ENCODE results near the gene FADS3.

The FADS3 gene

DNA sequence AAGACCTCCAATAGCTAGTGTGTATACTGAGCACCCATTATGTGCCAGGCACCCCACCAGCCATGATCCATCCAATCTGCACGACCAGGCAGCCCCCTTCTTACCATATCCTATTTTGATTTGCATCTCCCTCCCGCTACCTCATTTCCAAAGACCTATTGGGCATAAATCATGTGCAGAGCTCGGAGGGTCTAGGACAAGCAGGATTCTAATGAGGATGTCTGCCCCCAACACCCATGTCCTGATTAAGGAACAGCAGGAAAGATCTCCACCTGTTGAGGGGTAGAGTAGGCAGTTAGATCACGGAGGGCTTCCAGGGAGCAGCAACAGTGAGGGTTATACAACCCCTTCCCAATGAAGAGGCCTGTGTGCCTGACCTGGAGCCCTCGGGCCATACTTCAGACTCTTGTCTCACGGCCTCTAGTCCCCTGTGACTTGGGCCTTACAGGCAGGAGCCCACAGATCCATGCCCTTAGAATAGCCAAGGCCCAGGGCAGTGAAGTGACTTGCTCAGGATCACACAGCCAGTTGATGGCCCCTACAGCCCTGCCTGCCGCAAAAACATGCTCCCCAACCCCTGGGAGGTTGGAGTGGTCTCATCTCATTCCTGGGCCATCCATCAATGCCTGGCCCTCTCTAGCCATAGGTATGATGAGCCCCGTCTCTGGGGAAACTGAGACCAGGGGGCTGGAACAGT is 22.5 kb upstream of the FADS3 start:
- DNase-seq: no peak

- DNase-seq: no peak
Observed at GRCh38 chr11:61912991-61913698, 21.8 kb upstream of the FADS3 start.

- no peak for DNase-seq
Observed at GRCh38 chr11:61912530-61912898, 21.2 kb upstream of the FADS3 start.

DNA sequence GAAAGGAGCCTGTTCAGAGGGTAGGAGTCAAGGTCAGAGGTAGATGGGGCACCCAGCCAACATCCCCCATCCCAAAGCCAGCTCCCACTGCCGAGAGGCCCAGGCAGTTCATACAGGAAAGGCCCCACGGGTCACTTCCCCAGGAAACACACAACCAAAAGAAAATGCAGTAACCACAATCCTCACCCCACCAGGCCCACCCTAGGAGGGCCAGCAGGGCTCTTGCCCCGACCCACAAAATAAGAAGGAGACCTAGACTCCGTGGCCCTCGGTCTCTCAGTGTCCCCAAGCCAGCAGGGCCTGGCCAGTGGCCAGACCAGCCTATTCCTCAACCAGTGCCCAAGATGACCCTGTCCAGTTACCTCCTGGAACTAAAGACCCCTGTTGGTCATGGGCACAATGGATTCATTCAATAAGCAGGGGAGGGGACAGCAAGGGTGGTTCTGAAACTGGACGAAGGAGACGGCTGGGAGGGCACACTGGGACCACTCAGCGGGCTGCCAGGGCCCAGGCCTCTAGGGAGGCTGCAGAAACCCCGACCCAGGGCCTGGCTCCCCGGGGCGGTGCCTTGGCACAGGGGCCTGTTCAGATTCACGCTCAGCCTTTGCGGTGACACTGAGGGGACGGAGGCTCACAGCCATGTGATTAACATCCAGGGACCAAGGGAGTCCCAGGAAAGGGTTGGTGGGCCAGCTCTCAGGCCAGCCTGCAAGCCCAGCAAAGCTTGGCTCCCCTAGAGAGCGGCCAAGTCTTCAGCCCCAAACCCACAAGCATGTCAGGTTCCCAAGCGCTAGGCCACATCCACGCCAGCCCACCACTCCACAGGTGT is 20.6 kb upstream of the FADS3 start:
- no peak for DNase-seq

DNA sequence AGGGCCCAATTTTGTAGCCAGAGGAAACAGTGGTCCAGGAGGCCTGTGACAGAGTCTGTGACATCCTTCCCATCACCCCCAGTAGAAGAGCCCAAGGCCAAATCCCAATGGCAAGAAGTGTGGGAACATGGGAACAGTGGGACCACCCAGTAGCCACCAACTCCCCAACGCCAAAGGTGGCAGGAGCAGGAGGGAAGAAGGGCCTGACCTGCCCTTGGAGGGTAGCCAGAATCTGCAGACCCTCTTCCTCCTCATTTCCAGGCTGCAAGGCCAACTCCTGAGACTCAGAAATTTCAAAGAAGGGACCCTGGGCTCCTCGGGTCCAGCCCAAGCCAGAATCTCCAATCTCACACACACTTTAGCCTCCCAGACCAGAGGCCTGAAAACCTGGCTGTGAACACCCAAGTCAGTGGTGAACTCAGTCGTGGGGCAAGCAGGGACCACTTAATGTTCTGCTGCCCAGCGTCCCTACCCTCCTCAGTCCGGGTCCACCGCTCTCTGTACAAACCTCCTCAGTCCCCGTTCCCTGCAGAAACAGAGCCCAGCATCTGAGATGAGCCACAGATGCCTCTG is 19.9 kb upstream of the FADS3 start:
- no peak for DNase-seq

DNA sequence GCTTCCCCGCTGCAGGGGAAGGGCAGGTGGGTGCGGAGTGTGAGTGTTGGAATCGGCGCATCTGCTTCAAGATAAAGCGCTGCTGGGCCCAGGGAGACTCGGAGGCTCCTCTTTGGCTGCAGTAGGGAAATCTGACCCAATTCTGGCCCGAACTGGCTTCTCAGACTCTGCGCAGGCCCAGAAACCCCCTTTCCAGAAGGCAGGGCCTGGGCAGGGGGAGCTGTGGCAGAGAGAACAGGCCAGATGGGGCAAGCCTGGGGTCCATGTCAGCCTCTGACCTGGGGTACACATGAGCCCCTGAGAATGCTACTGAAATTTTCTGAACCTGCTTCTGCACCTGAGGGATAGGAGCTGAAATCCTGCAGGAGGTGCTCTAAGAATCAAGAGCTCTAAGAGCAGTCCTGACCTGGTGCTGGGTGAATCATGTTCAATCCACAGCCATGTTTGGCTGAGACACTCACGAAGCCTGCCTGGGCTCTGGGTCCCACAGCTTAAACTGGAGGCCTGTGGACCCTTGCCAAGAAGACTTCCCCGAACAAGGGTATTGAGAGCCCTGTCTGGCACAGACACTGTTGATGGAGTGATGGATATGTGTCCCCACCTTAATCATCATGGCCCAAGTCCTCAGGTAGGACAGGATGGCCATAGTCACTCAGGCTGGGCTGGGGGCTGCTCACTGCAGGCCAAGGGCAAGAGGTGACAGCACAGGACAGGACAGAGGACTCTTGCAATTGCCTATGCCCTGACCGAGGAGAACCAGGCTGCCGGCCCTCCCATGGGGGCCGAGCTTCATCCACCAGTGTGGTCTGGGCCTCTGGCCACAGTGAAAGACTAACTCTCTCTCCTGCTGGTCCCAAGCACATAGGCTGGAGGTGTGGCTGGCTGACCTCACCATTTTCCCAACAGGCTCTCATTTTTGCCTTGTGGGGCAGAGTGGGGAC is 19.1 kb upstream of the FADS3 start:
- DNase-seq: no peak

DNA sequence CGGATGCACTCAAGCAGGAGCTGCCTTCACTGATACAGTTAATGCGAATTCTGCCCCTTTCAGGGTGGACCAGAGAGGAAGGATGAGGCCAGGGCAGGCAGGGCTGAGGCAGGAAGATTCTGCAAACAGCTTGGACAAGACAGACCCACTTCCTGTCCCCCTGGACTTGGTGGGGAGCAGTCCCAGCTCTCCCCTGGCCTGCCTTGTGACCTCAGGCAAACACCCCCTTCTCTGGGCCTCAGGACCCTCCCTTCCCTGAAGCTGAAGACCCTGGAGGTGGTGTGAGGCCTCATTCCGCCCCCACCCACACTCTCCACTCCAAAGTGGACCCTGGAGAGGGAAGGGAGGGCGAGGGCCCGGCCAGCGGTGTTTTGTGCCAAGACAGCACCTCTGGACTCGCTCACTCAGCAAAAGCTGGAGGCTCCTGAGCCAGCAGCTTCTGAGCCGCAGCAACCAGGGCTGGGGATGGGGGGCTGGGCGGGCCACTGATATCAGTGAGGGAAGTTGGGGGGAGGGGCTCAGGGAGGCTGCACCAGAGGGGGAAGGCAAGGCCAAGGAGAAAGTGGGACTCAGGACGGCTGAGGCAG is 17.5 kb upstream of the FADS3 start:
- no peak for DNase-seq

GRCh38 chr11:61907871-61908729 is 16.8 kb upstream of the FADS3 start:
- no peak for DNase-seq

GRCh38 chr11:61907282-61907681 is 15.9 kb upstream of the FADS3 start:
- DNase-seq: no peak

- no peak for DNase-seq
Observed at GRCh38 chr11:61906522-61906909, 15.2 kb upstream of the FADS3 start.

DNA sequence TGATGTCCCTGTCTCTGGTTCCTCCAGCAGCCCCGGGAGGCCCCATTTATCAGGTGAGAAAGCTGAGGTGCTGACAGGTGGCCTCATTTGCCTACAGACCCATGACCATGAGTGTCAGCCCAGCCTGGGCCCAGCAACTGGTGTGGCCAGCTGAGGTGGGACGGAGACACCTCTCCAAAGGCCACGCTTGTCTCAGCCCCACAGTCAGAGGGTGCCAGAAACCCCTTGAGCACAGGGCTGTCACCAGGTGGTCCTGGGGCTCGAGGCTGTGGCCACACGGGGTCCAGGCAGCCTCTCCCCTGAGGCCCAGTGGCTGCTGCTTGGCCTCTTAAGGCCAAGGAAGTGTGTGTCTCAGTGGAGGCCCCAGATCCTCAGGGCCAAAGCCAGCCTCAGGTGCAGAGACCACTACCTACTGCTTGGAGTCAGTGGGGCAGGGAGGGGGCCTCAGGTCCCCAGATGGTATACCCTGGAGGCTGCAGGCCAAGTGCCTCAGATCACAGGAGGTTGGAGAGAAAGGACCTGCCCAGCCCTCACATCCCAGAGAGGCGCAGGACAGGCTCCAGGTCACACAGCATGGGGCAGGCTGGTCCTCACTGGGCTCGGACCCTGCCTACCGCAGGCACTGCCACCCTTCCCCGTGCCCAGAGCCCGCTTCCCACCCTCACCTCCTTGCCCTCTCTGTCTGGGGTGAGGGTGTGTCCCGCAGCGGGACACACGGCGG is 14.6 kb upstream of the FADS3 start:
- no peak for DNase-seq

DNA sequence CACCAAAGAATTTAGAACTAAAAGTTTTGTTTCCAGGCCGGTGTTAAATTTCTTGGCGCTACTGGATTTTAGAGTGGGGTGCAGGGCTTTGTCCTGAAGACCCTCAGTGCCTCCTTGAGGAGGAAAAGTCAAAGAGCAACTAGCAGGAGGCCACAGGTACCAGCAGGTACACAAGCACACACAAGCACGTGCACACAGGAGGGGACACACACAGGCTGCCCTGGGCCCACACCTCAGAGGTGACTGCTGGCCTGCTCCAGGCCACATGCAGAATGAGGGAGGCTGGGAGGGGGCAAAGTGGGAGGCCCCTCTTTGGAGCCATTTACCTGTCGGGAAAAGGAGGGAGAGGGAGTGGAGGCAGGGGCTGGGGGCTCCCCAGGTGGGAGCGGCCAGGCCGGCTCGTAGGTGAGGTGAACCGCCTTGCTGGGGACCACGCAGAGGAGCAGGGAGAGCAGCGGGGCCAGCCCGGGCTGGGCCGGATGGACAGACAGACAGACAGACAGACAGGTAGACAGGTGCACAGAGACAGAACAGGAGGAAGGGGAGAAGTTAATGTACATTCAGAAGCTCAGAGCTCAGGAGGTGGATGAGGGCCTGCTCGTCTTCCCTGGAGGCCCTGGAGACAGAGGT is 13.8 kb upstream of the FADS3 start:
- no peak for DNase-seq

DNA sequence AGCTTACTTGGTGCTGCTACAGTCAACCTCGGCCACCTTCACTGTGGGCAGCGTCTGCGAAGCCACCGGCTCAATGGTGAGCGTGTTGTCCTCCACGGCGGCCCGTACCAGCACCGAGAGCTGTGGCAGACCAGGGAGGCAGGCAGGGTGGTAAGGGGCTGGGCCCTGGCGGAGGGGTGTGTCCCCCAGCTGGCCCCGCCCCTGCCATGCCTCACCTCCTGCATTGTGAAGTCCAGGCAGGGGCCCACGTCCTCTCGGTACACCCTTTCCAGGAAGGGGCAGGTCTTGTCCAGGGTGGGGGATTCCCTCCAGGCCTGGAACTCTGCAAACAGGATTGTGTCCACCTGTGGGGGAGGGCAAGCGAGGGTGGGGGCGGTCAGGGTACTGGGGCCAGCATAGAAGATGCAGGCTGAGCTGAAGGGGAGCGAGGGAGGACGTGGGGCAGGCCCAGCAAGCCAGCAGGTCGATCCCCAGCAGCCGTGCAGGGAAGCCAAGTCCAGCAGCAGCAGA is 13.2 kb upstream of the FADS3 start:
- peak; percentile 19 for DNase-seq

DNA sequence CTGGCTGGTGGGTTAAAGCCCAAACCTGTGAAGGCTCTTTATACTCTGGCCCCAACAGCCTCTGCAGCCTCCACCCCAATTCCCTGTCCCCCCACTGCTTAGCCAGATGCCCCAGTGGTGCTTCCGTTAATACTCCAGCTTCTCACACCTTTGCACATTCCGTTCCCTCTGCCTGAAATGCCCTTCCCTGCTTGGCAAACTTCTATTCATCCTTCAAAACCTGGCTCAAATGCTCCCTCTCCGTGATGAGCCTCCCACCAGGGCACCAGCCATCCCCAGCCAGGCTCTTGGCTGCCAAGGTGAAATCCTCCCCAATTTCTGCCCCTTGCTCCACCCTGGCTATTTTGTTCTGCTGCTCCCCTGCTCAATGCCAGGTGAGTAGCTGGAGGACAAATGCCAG is 12.5 kb upstream of the FADS3 start:
- no peak for DNase-seq

- no peak for DNase-seq
Observed at GRCh38 chr11:61902313-61902712, 11.0 kb upstream of the FADS3 start.

DNA sequence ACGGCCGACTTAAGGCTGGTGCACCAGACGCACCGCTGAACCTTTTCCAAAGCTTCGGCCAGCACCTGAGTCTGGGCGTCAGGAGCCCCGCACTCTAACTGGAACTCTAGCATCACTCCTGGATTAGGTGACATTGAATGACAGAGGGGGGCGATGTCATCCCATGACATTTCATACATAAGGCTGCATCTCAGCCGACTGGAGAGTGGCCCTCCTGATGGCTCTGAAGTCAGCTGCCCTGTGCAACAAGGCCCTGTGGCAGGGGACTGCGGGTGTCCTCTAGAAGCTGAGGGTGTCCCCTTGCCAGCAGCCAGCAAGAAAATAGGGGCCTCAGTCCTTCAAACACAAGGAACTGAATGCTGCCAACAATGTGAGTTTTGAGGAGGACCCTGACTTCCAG is 10.1 kb upstream of the FADS3 start:
- no peak for DNase-seq

DNA sequence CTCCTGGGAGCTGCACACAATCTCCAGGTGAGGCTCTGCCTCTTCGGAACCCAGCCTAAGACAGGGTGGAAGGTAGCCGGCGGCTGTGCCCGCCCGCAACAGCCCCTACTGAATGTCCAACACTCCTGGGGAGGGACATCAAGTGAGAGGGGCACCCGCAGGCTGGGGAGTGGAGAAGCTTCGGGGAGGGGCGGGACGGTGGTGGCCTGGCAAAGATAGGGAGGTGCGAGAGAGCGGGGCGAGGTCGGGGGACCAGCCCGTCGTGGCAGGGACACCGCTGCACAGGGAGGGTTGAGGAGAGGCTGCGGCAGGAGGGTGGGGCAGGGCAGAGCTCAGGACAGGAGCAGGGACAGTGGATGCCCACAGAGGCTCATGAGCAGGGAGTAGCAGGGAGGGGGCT is 8.9 kb upstream of the FADS3 start:
- no peak for DNase-seq

GRCh38 chr11:61899146-61899841 is 7.9 kb upstream of the FADS3 start:
- peak; percentile 93 for DNase-seq

- no peak for DNase-seq
Observed at GRCh38 chr11:61898247-61898582, 6.9 kb upstream of the FADS3 start.
